ENCODE results near the gene FBXL17. TPM values are rescaled to one million over a fixed set of nuclear protein-coding genes. Genes with fewer than 3 reads are reported as not detected.

FBXL17 gene
- total and polyA plus RNA-seq, 2 of the 4 experiments (the other 2 are of a cell fraction), result 3.9 to 8.1 TPM

DNA sequence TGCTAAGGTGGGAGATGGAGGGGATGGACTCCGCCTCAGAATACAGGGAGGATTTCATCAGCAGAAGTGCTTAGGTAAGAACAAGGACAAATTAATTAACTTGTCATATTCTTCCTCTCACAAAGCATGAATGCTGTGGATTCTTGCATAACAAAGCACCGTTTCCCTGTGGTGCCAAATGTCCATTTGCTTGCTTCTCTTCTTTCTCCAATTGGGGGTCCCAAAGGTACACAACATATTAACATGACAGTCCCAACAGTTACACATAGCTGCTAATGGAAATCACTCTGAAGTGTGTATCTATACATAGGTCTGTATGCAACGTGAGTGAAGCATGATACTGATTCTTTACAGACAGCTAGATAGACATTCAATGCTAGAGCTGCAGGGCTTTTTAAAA lies 564.5 kb downstream of the FBXL17 start:
- no peak overlapping the region for H4K5ac ChIP-seq (ENCODE audit: low read depth, low read length)
- CTCF ChIA-PET, result no interaction called here
- POLR2A ChIA-PET (ENCODE audit: unreplicated experiment), result no interaction called here
- no TSS peak for BruUV-seq (replicated peaks)
- in situ Hi-C loops (cut with MboI; ENCODE audit: low sequenced_read_pairs), result no loop called here
- H2AK5ac ChIP-seq (ENCODE audit: low read depth, low read length), result no peak overlapping the region
- no peaks in the 10 kb centered on the region for H4K20me1 ChIP-seq (ENCODE audit: insufficient read depth, low read length)
- no peak overlapping the region for H2AK9ac ChIP-seq (replicated peaks; ENCODE audit: low read depth, low read length, poor library complexity)
- TF ChIP-seq POLR2A (IDR thresholded peaks at IDR 0.05; ENCODE audit: low read depth, low read length) (no peak), MXI1 (IDR thresholded peaks at IDR 0.05; ENCODE audit: borderline replicate concordance, low read depth, low read length) (no peak), CEBPB (IDR thresholded peaks at IDR 0.05; ENCODE audit: low read depth, low read length) (no peak), BHLHE40 (IDR thresholded peaks at IDR 0.05; ENCODE audit: low read depth, low read length) (no peak), RFX5 (IDR thresholded peaks at IDR 0.05; ENCODE audit: low read depth, low read length) (no peak), MAFK (IDR thresholded peaks at IDR 0.05; ENCODE audit: low read depth, low read length) (no peak), CHD1 (IDR thresholded peaks at IDR 0.05; ENCODE audit: low read depth, low read length) (no peak), NFE2L2 (IDR thresholded peaks at IDR 0.05; ENCODE audit: low read depth, low read length) (no peak), MAZ (IDR thresholded peaks at IDR 0.05; ENCODE audit: borderline replicate concordance, low read depth, low read length) (no peak), FOS (IDR thresholded peaks at IDR 0.05; ENCODE audit: low read depth, low read length) (no peak), SMC3 (IDR thresholded peaks at IDR 0.05; ENCODE audit: low read depth, low read length) (no peak), RAD21 (IDR thresholded peaks at IDR 0.05; ENCODE audit: low read length) (no peak), RCOR1 (IDR thresholded peaks at IDR 0.05; ENCODE audit: insufficient replicate concordance, low read length) (no peak)
- TF ChIP-seq, protein P1, sequence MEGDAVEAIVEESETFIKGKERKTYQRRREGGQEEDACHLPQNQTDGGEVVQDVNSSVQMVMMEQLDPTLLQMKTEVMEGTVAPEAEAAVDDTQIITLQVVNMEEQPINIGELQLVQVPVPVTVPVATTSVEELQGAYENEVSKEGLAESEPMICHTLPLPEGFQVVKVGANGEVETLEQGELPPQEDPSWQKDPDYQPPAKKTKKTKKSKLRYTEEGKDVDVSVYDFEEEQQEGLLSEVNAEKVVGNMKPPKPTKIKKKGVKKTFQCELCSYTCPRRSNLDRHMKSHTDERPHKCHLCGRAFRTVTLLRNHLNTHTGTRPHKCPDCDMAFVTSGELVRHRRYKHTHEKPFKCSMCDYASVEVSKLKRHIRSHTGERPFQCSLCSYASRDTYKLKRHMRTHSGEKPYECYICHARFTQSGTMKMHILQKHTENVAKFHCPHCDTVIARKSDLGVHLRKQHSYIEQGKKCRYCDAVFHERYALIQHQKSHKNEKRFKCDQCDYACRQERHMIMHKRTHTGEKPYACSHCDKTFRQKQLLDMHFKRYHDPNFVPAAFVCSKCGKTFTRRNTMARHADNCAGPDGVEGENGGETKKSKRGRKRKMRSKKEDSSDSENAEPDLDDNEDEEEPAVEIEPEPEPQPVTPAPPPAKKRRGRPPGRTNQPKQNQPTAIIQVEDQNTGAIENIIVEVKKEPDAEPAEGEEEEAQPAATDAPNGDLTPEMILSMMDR (conservative IDR thresholded peaks at IDR 0.05; ENCODE audit: low read depth, low read length), result no peak
- TF ChIP-seq, protein P2, sequence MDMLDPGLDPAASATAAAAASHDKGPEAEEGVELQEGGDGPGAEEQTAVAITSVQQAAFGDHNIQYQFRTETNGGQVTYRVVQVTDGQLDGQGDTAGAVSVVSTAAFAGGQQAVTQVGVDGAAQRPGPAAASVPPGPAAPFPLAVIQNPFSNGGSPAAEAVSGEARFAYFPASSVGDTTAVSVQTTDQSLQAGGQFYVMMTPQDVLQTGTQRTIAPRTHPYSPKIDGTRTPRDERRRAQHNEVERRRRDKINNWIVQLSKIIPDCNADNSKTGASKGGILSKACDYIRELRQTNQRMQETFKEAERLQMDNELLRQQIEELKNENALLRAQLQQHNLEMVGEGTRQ (IDR thresholded peaks at IDR 0.05; ENCODE audit: low read depth, low read length), result no peak
- TF ChIP-seq, protein P3, sequence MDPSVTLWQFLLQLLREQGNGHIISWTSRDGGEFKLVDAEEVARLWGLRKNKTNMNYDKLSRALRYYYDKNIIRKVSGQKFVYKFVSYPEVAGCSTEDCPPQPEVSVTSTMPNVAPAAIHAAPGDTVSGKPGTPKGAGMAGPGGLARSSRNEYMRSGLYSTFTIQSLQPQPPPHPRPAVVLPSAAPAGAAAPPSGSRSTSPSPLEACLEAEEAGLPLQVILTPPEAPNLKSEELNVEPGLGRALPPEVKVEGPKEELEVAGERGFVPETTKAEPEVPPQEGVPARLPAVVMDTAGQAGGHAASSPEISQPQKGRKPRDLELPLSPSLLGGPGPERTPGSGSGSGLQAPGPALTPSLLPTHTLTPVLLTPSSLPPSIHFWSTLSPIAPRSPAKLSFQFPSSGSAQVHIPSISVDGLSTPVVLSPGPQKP (IDR thresholded peaks at IDR 0.05; ENCODE audit: borderline replicate concordance, low read depth, low read length), result no peak
- H3K36me3 ChIP-seq (ENCODE audit: control insufficient read depth, insufficient read depth, low read length), result no peaks in the 10 kb centered on the region; the same call in 1 of the 2 replicates
- no peak overlapping the region for H3K14ac ChIP-seq (replicated peaks; ENCODE audit: low read depth, low read length)
- no peaks in the 10 kb centered on the region for H3K79me1 ChIP-seq (ENCODE audit: low read depth in 1 of 2, low read length in 2 of 2)
- no peak for ATAC-seq (ENCODE audit: low read depth)
- H3K4me1 ChIP-seq (ENCODE audit: control insufficient read depth, insufficient read depth, low read length), result peaks cover 4% of the 10 kb centered on the region
- H2BK120ac ChIP-seq (ENCODE audit: low read depth, low read length), result no peak overlapping the region
- no peak overlapping the region for H3K27ac ChIP-seq (ENCODE audit: insufficient read depth, low read length)
- no peak overlapping the region for H3K56ac ChIP-seq (ENCODE audit: extremely low read depth, insufficient read depth, low read length)
- dilution Hi-C loops (cut with HindIII; ENCODE audit: low sequenced_read_pairs, unreplicated experiment), result no loop called here
- no peak overlapping the region for H4K91ac ChIP-seq (ENCODE audit: insufficient read depth, low read depth, low read length)
- no peak overlapping the region for H4K8ac ChIP-seq (ENCODE audit: low read depth in 2 of 2, low read length in 2 of 2)
- no peak overlapping the region for H3K4me3 ChIP-seq (ENCODE audit: insufficient read depth, low read depth, low read length)
- H2AFZ ChIP-seq (replicated peaks; ENCODE audit: low read length, poor library complexity), result no peak overlapping the region
- DNase-seq, result no peak
- intact Hi-C loops (cut with micrococcal nuclease), result no loop called here
- H3K4ac ChIP-seq (ENCODE audit: low read depth, low read length), result no peak overlapping the region
- no peak overlapping the region for H3K18ac ChIP-seq (ENCODE audit: low read depth, low read length)
- no peak overlapping the region for H3K9ac ChIP-seq (ENCODE audit: low read depth, low read length)
- peaks cover 9% of the 10 kb centered on the region for H3K9me1 ChIP-seq (ENCODE audit: insufficient read depth, low read length)
- no peak overlapping the region for H2BK15ac ChIP-seq (ENCODE audit: low read depth, low read length)
- no peak overlapping the region for H2BK20ac ChIP-seq (ENCODE audit: low read depth, low read length)
- H2BK5ac ChIP-seq (ENCODE audit: low read depth, low read length, poor library complexity, severe bottlenecking), result no peak overlapping the region
- H3K27me3 ChIP-seq (ENCODE audit: control insufficient read depth, insufficient read depth, low read length), result no peaks in the 10 kb centered on the region
- no peak overlapping the region for H3K23ac ChIP-seq (ENCODE audit: low read depth, low read length)
- no CpG with 5 or more reads among the region's 3 CpGs for WGBS, 2 experiments (ENCODE audit: extremely low coverage in 2 of 2, insufficient read length in 1 of 2)
- H3K9me3 ChIP-seq (ENCODE audit: control insufficient read depth, insufficient read depth, low read length), result peaks cover 2% of the 10 kb centered on the region; the same call in 1 of the 2 replicates
- H3K4me2 ChIP-seq (ENCODE audit: low read depth, low read length), result no peak overlapping the region

Measured in IMR-90 (cell line).